ENCODE results near the gene CCNL1. TPM values are rescaled to one million over a fixed set of nuclear protein-coding genes. Genes with fewer than 3 reads are reported as not detected.

Gene CCNL1
- polyA plus RNA-seq, 1 donor from 2014 or later, result 186 TPM

DNA sequence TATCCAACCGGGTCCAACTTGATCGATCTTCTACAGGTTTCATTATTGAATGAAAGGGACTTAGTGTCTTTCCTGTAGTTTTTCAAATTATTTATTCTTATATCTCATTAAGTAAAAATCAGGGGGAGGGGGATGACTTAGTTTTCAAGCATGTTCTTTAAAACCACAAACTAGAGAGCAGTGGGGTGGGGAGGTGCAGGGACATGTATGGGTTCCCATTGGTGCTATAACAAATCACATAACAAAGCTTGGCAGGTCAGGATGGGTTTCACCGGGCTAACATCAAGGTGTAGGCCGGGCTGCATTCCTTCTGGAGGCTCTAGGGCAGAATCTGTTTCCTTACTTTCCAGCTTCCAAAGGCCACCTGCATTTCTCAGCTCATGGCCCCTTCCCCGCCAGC lies 32.7 kb downstream of the CCNL1 start:
- Histone ChIP-seq H3K4me2 (ENCODE audit: low read length) (no peak overlapping the region), H3K27me3 (ENCODE audit: insufficient read depth, low read depth, low read length) (no peaks in the 10 kb centered on the region), H3K79me2 (replicated peaks; ENCODE audit: insufficient read depth, low read length) (no peaks in the 10 kb centered on the region), H2AFZ (ENCODE audit: low read depth, low read length) (no peak overlapping the region), H4K20me1 (ENCODE audit: insufficient read depth) (no peaks in the 10 kb centered on the region), H3K36me3 (ENCODE audit: insufficient read depth, low read length) (no peaks in the 10 kb centered on the region), H3K4me3 (ENCODE audit: low read length) (no peak overlapping the region), H3K9ac (ENCODE audit: low read length) (no peak overlapping the region), H3F3A (ENCODE audit: insufficient read depth, low read length, poor library complexity, severe bottlenecking) (no peaks in the 10 kb centered on the region), H3K9me2 (ENCODE audit: insufficient read depth, low read length) (no peaks in the 10 kb centered on the region), H3K27ac (ENCODE audit: low read length) (no peak overlapping the region), H3K9me3 (ENCODE audit: low read length) (no peaks in the 10 kb centered on the region)
- TF ChIP-seq SMC3 (conservative IDR thresholded peaks at IDR 0.05; ENCODE audit: poor library complexity) (no peak), EZH2 (IDR thresholded peaks at IDR 0.05; ENCODE audit: borderline replicate concordance, insufficient read depth, low read length, poor library complexity, severe bottlenecking) (no peak), MXI1 (conservative IDR thresholded peaks at IDR 0.05; ENCODE audit: poor library complexity, severe bottlenecking) (no peak), RAD21 (conservative IDR thresholded peaks at IDR 0.05) (no peak), POLR2AphosphoS5 (IDR thresholded peaks at IDR 0.05) (no peak), TAF1 (IDR thresholded peaks at IDR 0.05; ENCODE audit: low read depth) (no peak), REST (IDR thresholded peaks at IDR 0.05; ENCODE audit: borderline replicate concordance) (no peak), EP300 (conservative IDR thresholded peaks at IDR 0.05; ENCODE audit: poor library complexity, severe bottlenecking) (no peak)
- TF ChIP-seq, protein P1, sequence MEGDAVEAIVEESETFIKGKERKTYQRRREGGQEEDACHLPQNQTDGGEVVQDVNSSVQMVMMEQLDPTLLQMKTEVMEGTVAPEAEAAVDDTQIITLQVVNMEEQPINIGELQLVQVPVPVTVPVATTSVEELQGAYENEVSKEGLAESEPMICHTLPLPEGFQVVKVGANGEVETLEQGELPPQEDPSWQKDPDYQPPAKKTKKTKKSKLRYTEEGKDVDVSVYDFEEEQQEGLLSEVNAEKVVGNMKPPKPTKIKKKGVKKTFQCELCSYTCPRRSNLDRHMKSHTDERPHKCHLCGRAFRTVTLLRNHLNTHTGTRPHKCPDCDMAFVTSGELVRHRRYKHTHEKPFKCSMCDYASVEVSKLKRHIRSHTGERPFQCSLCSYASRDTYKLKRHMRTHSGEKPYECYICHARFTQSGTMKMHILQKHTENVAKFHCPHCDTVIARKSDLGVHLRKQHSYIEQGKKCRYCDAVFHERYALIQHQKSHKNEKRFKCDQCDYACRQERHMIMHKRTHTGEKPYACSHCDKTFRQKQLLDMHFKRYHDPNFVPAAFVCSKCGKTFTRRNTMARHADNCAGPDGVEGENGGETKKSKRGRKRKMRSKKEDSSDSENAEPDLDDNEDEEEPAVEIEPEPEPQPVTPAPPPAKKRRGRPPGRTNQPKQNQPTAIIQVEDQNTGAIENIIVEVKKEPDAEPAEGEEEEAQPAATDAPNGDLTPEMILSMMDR (IDR thresholded peaks at IDR 0.05; ENCODE audit: poor library complexity, severe bottlenecking), result no peak

- Histone ChIP-seq H3K27me3 (ENCODE audit: insufficient read depth, low read depth, low read length) (no peaks in the 10 kb centered on the region), H3K9me2 (ENCODE audit: insufficient read depth, low read length) (no peaks in the 10 kb centered on the region), H2AFZ (ENCODE audit: low read depth, low read length) (no peak overlapping the region), H3F3A (ENCODE audit: insufficient read depth, low read length, poor library complexity, severe bottlenecking) (no peaks in the 10 kb centered on the region), H3K9me3 (ENCODE audit: low read length) (no peaks in the 10 kb centered on the region), H3K79me2 (replicated peaks; ENCODE audit: insufficient read depth, low read length) (no peaks in the 10 kb centered on the region), H3K9ac (ENCODE audit: low read length) (no peak overlapping the region), H3K4me2 (ENCODE audit: low read length) (no peak overlapping the region), H3K27ac (ENCODE audit: low read length) (no peak overlapping the region), H3K36me3 (ENCODE audit: insufficient read depth, low read length) (no peaks in the 10 kb centered on the region), H4K20me1 (ENCODE audit: insufficient read depth) (no peaks in the 10 kb centered on the region), H3K4me3 (ENCODE audit: low read length) (no peak overlapping the region)
- TF ChIP-seq MXI1 (conservative IDR thresholded peaks at IDR 0.05; ENCODE audit: poor library complexity, severe bottlenecking) (no peak), REST (IDR thresholded peaks at IDR 0.05; ENCODE audit: borderline replicate concordance) (no peak), POLR2AphosphoS5 (IDR thresholded peaks at IDR 0.05) (no peak), SMC3 (conservative IDR thresholded peaks at IDR 0.05; ENCODE audit: poor library complexity) (no peak), RAD21 (conservative IDR thresholded peaks at IDR 0.05) (no peak), EZH2 (IDR thresholded peaks at IDR 0.05; ENCODE audit: borderline replicate concordance, insufficient read depth, low read length, poor library complexity, severe bottlenecking) (no peak), TAF1 (IDR thresholded peaks at IDR 0.05; ENCODE audit: low read depth) (no peak), EP300 (conservative IDR thresholded peaks at IDR 0.05; ENCODE audit: poor library complexity, severe bottlenecking) (no peak)
- TF ChIP-seq, protein P1 (IDR thresholded peaks at IDR 0.05; ENCODE audit: poor library complexity, severe bottlenecking), result no peak
Measured at GRCh38 chr3:157126365-157126764, 33.6 kb downstream of the CCNL1 start.
